Stimulated activated CD4-positive, alpha-beta T cell treated with anti-CD3 and anti-CD28 coated beads, Interleukin-4, amount 100 ng/mL, for 1 hour (primary cell): Measurements from ENCODE around the gene IGSF21.

Source experiments
- DNase-seq: peaks from one replicate; pipeline ENCODE4 v3.0.0-alpha.2; 2020

The IGSF21 gene

DNA sequence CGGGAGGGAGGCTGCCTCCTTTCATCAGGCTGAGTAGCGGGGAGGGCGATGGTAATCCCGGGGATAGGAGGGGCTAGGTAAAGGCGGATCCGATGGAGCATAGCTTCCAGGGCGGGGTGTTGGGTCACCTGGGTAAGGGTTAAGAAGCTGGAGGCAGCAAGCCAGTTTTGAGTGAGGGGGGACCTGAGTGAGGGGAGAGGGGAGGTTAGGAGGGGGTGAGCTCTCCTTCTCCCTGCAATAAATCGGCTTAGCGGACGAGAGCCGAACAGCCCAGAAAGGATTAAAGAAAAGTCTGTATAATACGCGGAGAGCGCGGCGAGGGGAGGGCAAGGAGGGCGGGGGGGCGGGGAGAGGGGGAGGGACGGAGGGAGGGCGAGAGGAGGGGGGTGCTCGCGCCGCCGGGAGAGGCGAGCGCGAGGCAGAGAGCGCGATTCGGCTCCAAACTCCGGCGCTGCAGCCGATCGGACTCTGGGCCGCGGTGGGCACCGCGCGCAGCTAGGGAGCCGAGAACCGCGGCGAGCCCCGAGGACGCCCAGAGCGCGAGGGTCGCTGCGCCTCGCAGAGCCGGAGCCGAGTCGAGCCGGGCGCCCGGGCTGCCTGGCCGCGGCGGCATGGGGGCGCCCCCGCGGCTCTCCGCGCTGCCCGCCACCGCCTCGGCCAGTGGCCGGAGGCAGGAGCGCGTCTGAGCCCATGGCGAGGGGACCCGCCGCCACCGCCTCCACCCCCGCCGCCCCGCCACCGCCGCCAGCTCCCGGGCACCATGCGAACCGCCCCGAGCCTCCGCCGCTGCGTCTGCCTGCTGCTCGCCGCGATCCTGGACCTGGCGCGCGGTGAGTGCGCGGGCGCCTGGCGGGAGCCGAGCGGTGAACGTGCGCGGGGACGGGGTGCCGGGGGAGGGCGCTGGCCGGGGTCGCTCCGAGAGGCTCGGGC, at the start of gene IGSF21:
Gene IGSF21, plus strand, starts transcription at position 430 of the 930 bp plus-strand sequence. Its CDS starts 331 bp downstream, at position 761.
- DNase-seq: no peak

GRCh38 chr1:18058206-18058921, 49.2 kb upstream of the IGSF21 start:
- no peak for DNase-seq

DNA sequence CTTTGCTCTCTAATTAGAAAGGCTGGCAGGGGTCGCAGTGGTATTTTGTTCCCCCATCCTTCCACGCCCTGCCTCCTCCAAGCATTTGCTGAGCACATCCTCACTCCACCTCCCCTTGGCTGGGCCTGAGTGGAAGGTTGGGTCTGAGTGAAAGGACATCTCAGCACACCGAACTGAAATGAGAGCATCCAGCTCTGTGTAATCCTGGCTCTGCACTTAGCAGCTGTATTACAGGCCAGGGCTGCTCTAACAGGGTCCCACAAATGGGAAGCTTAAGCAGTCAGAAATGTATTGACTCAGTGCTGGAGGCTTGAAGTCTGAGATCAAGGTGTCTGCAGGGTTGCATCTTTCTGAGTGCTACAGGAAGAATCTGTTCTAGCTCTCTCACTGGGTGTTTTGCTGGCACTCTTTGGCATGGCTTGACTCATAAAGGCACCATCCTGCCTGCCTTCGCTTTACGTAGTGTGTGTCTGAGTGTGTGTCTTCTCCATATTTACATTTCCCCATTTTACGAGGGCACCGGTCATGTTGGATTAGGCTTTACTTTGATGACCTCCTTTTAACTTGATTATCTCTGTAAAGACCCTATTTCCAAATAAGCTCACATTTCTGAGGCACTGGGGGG, 48.5 kb upstream of the IGSF21 start:
- DNase-seq: no peak

DNA sequence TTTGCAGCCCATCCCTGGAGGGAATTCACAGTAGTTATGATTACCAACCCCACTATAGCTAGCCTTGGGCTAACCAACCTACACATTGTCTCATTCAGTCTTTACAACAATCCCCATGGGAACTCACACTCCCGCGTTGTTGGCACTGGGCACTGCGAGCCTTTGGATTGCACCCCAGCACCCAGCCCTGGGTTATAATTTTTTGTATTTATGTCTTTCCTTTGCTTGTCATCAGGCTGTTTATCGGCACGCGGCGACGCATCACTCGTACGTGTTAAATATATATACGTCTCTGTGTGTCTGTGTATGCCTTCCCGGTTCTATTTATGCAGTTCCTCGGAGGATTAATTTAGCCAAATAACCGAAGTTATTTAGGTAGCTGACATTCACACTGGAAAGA, 47.2 kb upstream of the IGSF21 start:
- DNase-seq: no peak

DNA sequence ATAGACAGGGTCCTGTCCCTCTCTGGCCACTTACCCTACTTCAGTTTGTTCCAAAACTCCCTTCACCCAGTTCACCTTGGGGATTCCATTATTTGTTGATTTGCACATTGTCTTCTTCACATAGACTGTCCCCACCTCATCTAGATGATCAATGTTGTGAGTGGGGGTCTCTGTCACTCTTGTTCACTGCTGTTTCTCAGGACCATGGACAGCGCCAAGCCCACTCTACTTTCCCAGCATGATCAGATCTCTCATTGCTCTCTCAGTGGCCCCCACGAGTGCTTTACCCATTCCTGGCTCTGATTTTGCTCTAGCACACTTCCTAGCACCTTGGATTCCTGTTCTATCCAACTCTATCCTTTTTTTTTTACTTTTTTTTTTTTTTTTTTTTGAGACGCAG, 45.4 kb upstream of the IGSF21 start:
- DNase-seq: no peak

DNA sequence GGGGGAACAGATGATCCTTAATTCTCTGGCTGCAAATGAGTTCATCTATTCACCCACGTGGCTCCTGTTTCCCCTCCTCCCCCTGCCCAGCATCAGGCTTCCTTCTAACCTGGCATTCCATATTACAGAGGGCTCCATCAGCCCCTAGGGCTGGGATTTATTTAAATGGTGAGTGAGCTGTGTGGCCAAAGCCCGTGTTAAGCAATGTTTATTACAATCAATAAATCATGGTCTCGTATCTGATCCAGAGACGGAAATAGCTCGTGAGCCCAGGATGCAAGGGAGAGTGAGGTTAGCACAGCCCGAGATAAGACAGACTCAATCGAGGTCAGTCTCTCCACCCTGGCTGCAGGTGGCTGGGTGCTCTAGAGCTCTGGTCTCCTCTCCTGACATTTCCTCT, 43.1 kb upstream of the IGSF21 start:
- no peak for DNase-seq

DNA sequence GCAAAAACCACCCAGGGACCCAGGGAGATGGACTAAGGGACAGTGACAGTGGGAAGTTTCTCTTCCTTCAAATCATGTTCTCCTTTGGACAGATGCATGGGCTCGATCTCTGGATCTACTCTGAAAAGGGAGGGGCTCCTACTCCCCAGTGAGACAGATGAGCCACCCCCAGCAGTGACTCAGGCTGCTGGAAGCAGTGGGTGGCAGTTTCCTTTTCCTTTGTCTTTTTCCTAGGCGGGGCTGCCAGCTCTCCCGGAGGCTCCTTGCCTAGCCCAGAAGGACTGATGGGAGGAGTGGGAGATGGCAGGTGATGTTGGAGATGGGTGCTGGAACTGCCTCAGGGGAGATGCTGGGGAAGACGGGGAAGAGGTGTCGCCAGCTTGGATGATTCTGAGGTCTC, 41.0 kb upstream of the IGSF21 start:
- no peak for DNase-seq

DNA sequence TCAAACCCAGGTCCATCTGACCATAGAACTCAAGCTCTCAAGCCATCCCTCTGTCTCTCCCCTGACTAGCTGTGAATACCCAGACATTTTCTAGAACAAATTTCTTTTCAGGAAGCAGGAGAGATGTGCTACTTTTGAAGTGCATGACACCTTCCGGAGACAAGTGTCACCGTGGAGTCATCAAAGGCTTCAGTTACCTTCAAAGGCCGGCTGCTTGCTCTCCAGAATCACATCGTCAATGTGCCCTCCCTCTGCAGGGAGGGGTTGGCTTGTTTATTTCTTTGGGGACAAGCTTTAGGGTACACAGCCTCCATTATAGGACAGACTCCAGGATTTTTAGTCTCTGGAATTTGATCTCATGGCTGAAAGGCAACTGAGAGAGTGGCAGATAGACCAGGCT, 37.7 kb upstream of the IGSF21 start:
- DNase-seq: no peak

GRCh38 chr1:18072066-18072465, 35.5 kb upstream of the IGSF21 start:
- DNase-seq: no peak

DNA sequence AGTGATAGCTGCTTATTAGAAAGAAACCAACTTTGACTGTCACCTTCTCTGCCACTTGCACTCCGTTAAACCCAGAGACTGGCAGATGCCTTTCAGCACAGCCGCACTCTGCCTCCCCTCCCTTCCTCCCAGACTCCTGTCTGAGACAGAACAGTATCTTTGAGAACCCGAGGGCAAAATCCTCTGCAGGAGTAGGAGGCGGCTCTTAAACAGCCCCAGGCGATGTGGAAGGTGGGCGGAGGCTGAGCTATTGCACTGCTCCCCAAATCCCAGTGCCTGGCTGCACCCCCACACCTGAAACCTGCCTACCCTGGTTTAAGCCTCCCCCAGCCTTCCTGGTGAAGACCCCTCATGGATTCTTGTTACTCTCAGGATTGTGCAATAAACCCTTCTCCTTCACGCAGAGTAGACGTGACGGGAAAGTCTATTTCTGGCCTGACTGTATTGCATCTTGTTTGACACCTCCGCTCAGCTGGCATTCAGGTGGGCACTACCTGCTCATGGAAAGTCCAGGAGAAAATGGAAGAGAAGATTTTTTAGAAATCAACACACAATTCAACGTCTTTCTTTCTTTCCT, 34.4 kb upstream of the IGSF21 start:
- DNase-seq: no peak

- no peak for DNase-seq
Measured at GRCh38 chr1:18077657-18078215, 29.9 kb upstream of the IGSF21 start.

DNA sequence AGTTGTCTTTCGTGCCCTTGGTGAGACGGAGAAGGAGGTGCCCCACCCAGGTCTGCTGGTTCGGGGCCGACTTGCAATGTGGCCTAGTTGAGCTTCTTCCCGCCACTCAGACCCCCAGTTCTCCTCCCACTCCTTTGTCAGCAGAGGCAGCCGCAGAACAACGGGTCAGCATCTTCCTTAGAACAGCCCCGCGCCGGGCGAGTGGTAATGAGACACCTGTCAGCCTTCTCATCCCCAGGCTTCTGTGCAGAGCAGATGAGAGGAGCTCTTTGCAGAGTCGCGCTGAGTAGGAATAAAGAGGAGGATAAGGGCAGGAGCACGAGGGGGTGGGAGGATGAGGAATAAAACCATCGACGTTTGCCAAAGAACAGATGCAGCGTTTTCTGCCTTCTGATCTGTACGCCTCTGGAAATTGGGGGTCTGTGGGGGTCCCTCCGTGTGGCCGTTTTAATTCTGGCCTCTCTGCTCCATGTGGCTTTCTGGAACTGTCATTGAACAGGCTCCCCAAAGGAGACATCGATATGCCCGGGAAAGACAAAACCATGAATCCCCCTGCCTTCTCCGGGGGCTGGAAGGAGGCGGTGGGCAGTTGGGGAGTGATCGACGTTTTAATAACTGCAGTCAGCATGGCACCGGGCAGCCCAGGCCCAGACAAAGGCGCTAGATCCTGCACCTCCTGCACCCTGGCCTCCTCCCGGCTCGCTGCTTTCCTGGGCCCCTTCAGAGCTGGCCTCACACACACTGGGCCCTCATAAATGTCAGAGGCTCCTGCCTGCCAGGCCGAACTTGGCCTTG, 27.5 kb upstream of the IGSF21 start:
- no peak for DNase-seq

GRCh38 chr1:18085387-18086074, 22.1 kb upstream of the IGSF21 start:
- DNase-seq: no peak

- no peak for DNase-seq
Measured at GRCh38 chr1:18088077-18088594, 19.5 kb upstream of the IGSF21 start.

- no peak for DNase-seq
Measured at GRCh38 chr1:18089488-18089887, 18.1 kb upstream of the IGSF21 start.

DNA sequence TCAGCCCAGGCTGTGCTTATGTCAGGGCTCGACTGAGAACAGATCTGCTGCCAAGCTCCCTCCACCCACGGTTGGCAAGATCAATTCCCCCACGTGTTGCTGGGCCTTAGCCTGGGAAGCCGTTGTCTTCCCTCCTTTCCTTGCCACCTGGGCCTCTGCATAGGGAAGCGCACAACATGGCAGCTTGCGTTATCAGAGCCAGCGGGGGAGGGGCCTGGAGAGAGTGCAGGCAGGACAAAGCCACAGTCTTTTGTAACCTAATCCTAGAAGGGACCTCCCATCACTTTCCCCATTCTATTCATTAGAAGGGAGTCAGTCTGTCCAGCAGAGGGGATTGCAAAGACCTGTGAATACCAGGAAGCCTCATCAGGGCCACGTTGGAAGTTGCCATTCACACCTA, 17.0 kb upstream of the IGSF21 start:
- DNase-seq: no peak

DNA sequence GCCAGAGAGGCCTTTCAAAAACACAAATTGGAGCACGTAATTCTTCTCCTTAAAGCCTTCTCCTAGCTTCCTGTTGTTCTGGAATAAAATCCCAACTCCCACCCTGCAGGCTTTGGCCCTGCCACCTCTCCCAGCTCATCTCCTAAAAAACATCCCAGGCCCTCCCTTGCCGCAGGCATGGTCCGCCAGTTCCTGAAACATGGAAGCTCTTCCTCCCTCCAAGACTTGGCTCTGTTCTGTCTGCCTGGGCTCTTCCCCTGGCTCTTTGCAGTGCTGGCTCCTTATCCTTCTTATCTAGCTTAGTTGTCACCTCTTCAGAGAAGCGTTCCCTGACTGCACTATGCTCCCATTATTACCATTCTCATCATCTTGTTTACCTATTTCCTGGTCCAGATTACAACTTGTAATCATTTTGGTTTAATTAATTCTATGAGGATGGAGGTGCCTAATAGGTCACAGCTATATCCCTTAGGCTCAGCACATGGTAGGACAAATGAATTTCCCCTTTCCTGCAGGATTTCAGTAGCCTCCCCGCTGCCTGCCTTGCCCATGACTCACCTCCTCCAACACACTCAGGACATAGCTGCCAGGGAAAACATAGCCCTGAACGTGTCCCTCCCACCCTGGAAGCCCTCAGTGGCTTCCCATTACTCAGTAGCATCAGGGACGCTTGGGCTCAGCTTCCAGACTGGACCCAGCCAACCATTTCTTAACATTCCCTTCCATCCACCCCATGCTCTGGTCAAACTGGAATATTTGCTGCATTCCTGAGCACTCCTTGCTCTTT, 15.7 kb upstream of the IGSF21 start:
- no peak for DNase-seq

- DNase-seq: no peak
Measured at GRCh38 chr1:18093193-18093592, 14.4 kb upstream of the IGSF21 start.

DNA sequence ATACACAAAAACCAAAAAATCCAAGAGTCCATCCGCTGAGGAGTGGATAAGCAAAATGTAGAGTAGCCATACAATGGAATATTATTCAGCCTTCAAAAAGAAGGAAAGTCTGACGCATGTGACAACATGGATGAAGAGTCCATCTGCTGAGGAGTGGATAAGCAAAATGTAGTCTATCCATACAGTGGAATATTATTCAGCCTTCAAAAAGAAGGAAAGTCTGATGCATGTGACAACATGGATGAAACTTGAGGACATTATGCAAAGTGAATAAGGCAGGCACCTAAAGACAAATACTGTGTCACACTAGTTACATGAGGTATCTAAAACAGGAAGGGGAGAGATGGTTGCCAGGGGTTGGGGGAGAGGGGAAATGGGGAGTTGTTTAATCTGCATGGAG, 14.0 kb upstream of the IGSF21 start:
- no peak for DNase-seq

- no peak for DNase-seq
Measured at GRCh38 chr1:18094096-18094495, 13.5 kb upstream of the IGSF21 start.
